ENCODE results near the gene TNIP2.

TNIP2 gene

GRCh38 chr4:2721586-2721985 is 34.5 kb downstream of the TNIP2 start:
- POLR2A ChIA-PET, result no interaction called here
- no peak for TF ChIP-seq CTCF (IDR thresholded peaks at IDR 0.05; ENCODE audit: insufficient read depth, low read length, missing control alignments)
- no peak for DNase-seq (ENCODE audit: low read depth, low spot score)
- no peak overlapping the region for H3K4me3 ChIP-seq (ENCODE audit: low read depth, low read length)
- CTCF ChIA-PET, result no interaction called here

GRCh38 chr4:2716236-2716635 is 39.9 kb downstream of the TNIP2 start:
- CTCF ChIA-PET, result no interaction called here
- no peak for TF ChIP-seq CTCF (IDR thresholded peaks at IDR 0.05; ENCODE audit: insufficient read depth, low read length, missing control alignments)
- POLR2A ChIA-PET, result no interaction called here
- no peak overlapping the region for H3K4me3 ChIP-seq (ENCODE audit: low read depth, low read length)
- DNase-seq (ENCODE audit: low read depth, low spot score), result no peak

DNA sequence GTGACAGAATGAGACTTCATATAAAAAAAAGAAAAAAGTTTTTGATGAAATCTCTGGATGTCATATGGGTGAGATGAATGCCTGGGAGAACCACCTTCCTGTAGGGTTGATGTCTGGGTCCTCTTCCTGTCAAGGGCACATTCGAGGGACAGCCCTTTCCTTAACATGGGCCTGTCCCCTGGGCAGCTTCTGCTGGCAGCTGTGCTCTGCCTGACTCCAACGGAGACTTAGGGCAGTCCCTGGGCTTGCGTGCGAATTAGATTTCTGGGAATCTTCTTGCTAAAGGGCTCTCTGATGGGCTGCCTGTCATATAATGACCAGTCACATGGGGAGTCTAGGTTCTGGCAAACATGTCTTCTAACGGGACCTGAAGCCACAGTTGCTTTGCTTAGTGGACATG is 40.7 kb downstream of the TNIP2 start:
- DNase-seq (ENCODE audit: low read depth, low spot score), result no peak
- POLR2A ChIA-PET, result no interaction called here
- CTCF ChIA-PET, result no interaction called here
- TF ChIP-seq CTCF (IDR thresholded peaks at IDR 0.05; ENCODE audit: insufficient read depth, low read length, missing control alignments), result no peak
- no peak overlapping the region for H3K4me3 ChIP-seq (ENCODE audit: low read depth, low read length)

GRCh38 chr4:2714918-2715317 is 41.2 kb downstream of the TNIP2 start:
- CTCF ChIA-PET, result no interaction called here
- DNase-seq (ENCODE audit: low read depth, low spot score), result no peak

GRCh38 chr4:2714061-2714770 is 41.9 kb downstream of the TNIP2 start:
- ChIA-PET POLR2A (no interaction called here), CTCF (no interaction called here)
- H3K4me3 ChIP-seq (ENCODE audit: low read depth, low read length), result no peak overlapping the region
- no peak for DNase-seq (ENCODE audit: low read depth, low spot score)
- no peak for TF ChIP-seq CTCF (IDR thresholded peaks at IDR 0.05; ENCODE audit: insufficient read depth, low read length, missing control alignments)

More at GRCh38 chr4:2714918-2715317, 41.2 kb downstream of the TNIP2 start:
- no peak overlapping the region for H3K4me3 ChIP-seq (ENCODE audit: low read depth, low read length)
- POLR2A ChIA-PET, result no interaction called here
- no peak for TF ChIP-seq CTCF (IDR thresholded peaks at IDR 0.05; ENCODE audit: insufficient read depth, low read length, missing control alignments)

GRCh38 chr4:2713337-2713736 is 42.8 kb downstream of the TNIP2 start:
- H3K4me3 ChIP-seq (ENCODE audit: low read depth, low read length), result no peak overlapping the region
- ChIA-PET POLR2A (no interaction called here), CTCF (no interaction called here)
- TF ChIP-seq CTCF (IDR thresholded peaks at IDR 0.05; ENCODE audit: insufficient read depth, low read length, missing control alignments), result no peak
- no peak for DNase-seq (ENCODE audit: low read depth, low spot score)
